Forelimb muscle (tissue), 1 donor: ENCODE data around the gene CST7. TPM values are rescaled to one million over a fixed set of nuclear protein-coding genes. Genes with fewer than 3 reads are reported as not detected.
"Not testable (repeated sequence)": the region's sequence is repeated elsewhere in the genome, so short reads cannot be mapped to it uniquely, and the experiment has no call there.

ENCODE experiments used
- DNase-seq: peaks from one replicate; pipeline ENCODE4 v3.0.0-alpha.2; 2013; ENCODE audit warnings: low read depth
- polyA plus RNA-seq: library from polyadenylated mRNA; unstranded; fragments of 120-200 nt; gene quantifications from one replicate; pipeline ENCODE4 v1.2.1, GENCODE V29; 2013; ENCODE audit not compliant: insufficient read length

The CST7 gene
- 0.70 TPM for polyA plus RNA-seq

DNA sequence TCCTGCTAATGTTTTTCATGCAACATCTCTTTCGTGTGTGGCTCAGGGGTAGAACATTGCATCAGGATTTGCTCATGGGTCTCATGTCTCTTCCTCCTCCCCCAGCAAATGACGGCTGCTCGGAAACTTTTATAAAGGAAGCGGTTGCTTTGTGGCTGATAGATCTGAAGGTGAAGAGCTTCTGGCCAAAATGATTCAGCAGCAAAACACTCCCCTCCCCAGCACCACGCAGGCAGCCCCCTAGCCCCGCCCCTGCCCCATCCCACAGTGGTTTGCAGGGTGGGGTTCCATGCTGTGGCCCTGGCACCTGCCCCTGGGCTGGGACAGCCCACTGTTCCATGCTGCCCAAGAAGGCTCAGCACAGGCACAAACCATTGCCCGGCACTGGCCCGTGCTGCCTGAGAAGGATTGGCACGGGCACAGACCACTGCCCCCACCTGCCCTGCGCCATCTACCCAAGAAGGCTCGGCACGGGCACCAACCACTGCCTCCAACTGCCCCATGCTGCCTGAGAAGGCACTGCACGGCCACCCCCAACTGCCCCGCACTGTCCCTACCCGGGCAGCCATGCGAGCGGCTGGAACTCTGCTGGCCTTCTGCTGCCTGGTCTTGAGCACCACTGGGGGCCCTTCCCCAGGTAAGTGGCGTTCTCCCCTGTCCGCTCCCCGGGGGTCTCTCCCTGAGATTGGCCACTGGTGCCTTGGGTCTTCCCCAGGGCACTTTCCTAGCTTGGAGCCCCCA, at the start of gene CST7:
Gene CST7, plus strand, starts transcription at position 331 of the 741 bp plus-strand sequence. Its CDS starts 237 bp downstream, at position 568.
- no peak for DNase-seq

GRCh38 chr20:24906806-24907205, 42.3 kb upstream of the CST7 start:
- DNase-seq: no peak

GRCh38 chr20:24908642-24909041, 40.4 kb upstream of the CST7 start:
- no peak for DNase-seq

DNA sequence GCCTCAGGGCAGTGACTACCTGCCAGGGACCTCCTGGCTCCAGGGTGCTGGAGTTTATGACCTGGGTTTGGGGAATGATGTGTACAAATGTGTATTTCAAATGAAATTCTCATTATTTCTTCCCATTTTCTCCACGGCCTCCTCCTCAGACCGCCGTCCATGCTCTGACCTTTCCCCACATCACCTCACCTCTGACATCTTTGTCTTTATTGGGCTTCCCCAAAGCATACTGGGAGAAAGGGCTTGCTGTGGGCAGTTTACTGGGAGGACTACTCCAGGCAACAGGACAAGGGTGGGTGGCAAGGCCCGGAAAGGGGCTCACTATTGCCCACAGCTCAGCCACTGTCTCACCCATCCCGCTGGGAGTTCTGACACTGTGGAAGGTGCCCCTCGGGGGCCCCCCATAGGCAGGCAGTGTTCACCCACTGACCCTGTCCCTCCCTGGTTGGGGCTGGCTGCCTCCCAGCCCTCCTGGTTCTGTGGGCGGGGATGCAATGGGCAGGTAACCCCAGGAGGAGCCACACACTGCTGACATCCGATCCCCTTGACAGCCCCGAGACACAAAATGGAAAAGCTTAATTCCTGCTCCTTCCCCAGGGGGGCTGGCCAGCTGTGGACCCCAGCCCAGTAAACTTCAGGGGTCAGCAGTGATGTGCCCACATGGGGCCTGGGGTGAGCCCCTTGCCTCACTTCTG, 39.8 kb upstream of the CST7 start:
- no peak for DNase-seq

DNA sequence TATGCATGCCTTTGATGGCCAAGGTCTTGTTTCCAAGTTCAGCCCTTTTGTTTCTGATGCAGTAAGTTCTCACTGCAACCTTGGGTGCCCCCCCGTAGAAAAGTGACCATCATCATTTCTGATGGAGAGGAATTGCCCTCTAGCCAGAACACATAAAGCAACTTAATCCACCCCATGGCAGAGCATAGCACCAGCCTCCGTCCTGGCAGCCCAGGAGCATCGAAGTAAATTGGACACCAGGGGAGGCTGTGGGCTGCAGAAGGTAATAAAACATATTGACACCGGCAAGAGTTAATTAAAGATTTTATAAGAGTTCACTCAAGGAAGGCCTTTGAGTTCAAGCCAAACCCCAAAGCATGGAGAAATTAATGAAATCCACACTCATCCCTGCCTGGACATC, 39.2 kb upstream of the CST7 start:
- no peak for DNase-seq

GRCh38 chr20:24910461-24910860, 38.6 kb upstream of the CST7 start:
- DNase-seq: no peak

GRCh38 chr20:24911461-24911860, 37.6 kb upstream of the CST7 start:
- DNase-seq: no peak

GRCh38 chr20:24912397-24913075, 36.5 kb upstream of the CST7 start:
- no peak for DNase-seq

DNA sequence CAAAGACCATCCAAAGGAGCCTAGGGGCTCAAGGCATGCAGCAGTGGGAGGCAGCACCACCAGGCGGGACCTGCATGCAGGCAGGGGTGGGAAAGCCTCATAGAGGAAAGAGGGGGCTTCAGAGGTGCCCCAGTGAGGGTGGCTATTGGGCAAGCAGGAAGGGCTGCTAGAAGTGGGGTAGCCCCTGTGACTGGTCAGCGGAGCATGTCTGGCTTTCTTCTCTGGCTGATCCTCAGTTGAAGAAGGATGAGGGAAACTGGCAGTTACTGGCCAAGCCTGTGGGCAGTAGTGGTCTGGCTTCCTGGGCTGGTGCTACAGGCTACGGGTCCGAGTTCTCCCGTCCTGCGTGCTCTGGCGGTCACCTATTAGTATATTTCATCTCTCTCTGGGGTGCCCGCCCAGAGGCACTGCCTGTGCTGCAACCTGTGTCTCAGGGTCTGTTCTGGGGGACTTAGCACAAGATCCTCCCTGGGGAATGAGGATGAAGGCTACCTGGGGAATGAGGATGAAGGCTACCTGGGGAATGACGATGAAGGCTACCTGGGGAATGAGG, 35.9 kb upstream of the CST7 start:
- DNase-seq: no peak

GRCh38 chr20:24914388-24915241, 34.5 kb upstream of the CST7 start:
- no peak for DNase-seq

DNA sequence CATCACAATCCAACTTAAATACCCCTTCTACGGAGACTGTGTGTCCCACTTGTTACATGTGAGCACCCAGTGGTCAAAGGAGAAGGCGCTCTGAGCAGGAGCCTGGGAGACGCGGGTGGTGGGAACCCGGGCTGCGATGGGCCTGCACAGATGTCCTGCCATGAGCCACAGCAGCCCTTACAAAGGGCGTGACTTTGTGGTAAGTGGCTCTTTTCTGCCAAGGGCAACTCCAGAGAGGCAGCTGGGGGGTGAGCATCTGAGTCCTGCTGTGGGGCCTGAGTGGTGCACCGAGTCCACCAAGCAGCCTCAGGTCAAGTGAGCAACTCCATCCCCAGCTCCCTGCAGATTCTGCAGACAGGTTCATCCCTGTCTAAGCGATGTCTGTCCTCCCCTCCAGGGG, 33.6 kb upstream of the CST7 start:
- DNase-seq: no peak

- DNase-seq: no peak
These were observed 33.2 kb upstream of the CST7 start for GRCh38 chr20:24915892-24916291.

DNA sequence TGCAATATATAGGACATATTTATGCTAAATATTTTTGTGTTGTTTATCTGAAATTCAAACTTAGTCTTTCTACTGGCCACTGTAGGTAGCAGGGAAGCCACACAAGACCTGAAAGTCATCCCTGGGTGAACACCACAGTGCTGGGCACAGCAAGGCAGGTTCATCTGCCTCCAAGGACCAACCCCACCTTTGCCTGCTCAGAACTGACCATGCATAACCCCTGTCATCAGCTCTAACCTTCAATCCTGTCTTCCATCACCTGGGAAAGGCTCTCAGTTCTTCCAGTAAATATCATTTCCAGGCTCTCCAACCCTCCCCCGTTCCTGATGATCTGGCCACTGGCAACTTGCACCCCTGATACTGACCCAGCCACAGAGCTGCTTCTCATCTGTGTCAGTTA, 32.7 kb upstream of the CST7 start:
- DNase-seq: no peak

DNA sequence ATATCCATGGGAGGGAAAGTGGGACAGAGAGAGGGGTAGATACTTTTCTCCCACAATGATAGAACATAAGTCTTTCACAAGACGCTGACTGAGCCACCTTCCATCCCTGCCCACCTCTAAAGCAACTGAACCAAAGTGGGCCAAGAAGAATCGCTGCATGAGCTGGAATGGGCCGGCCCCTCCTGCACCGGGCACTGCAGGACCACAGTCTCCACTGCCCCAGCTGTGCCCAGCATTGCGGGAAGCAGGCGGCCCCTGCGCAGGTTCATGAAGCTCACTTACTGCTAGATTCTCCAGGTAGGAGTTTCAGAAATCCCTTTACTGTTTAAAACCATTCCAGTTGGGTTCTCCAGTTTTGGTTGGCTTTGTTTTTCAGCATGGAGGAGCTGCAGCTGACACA, 32.0 kb upstream of the CST7 start:
- no peak for DNase-seq

GRCh38 chr20:24917797-24918578, 31.1 kb upstream of the CST7 start:
- DNase-seq: peak; percentile 51

DNA sequence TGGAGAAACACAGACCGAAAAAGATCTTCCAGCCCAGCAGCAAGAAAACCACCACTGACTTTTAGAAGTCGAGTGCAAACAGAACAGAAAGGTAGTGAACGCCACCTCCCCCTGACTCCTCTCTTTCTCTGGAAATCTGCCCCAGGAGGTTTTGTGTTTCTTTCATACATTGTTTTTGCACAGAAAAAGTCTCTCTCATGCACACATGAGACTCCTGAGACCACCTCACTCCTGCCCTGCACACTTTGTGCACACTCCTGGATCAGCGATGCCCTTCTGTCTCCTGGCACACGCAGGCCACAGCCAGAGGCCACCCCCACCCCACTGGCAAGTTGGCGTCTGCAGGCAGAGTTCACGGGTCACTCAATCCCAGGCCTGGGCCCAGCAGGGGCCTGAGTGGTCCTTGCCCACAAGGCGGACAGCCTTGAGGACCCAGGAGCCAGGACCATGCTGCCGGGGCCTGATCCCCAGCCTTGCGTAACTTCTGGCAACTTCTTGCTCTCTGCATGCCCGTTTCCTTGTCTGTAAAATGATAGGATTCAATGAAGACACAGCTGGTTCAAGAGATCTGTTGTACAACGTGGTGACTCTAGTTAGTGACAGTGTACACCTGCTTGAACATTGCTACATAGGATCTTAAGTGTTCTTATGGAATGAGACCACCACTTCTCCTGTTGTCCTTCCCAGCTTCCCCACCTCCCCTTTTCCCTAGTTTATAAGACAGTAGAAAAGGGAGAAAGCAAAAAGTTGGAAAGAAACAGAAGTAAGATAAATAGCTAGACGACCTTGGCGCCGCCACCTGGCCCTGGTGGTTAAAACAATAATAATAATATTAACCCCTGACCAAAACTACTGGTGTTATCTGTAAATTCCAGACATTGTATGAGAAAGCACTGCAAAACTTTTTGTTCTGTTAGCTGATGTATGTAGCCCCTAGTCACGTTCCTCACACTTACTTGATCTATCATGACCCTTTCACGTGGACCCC, 30.2 kb upstream of the CST7 start:
- no peak for DNase-seq

DNA sequence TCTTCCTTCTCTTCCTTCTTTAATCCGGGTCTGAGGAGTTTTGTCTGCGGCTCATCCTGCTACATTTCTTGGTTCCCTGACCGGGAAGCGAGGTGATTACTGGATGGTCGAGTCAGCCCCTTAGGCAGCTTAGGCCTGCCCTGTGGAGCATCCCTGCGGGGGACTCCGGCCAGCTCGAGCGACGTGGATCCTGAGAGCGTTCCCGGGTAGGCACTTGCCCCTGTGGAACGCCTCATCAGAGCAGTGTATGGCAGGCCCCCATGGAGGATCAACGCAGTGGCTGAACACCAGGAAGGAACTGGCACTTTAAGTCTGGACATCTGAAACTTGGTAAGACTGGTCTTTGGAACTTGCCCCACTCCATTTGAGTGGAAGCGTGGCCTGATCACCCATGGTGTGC, 29.4 kb upstream of the CST7 start:
- not testable (repeated sequence) for DNase-seq

GRCh38 chr20:24920706-24921105, 28.4 kb upstream of the CST7 start:
- DNase-seq: not testable (repeated sequence)

- DNase-seq: not testable (repeated sequence)
These were observed 19.8 kb upstream of the CST7 start for GRCh38 chr20:24929259-24929658.
